ENCODE results near the gene SERTAD2. TPM values are rescaled to one million over a fixed set of nuclear protein-coding genes. Genes with fewer than 3 reads are reported as not detected.

SERTAD2 gene
- total RNA-seq, 4 donors from 2014 or later = 15.9 to 18.8 (median 17.4) TPM

DNA sequence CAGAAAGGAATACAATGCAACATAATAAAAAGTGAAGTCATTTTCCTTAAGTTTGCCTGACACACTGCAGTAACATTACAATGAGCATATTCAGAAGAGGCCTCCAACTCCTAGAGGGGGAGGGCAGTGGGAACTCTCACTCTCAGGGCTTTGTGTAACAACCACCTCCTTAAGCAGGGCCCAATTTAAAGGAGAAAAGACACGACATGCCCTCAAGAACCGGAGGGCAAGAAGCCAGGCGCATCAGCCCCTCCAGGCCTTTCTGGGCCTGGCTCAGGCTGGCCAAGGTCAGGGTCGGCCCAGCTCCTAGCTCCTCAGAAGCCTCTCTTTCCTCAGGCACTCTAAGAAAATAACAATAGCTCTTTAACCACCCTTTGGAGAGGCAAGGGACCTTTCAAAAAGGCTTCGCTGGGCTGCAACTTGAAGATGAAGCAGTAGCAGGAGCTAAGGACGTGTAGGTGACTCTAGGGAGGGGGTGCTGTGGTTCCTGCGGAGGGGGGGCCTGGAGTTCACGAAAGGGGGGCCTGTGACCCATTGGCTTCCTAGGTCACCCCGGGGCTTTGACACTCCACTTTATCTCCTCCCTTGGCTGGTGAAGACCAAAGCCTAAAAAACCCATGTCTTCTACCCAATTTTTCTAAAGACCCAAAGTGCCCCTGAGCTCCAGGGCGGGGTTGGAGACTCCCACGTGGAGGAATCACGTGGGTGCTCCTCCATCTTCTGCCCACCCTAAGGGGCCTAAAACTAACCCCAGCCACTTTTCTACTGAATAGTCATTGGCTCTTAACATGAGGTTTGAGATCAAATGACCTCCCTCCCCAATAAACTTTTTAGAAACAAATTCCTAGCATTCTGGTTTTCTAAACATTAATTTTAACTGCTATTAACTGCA lies 13.3 kb downstream of the SERTAD2 start:
- H3K27me3 ChIP-seq = no peaks in the 10 kb centered on the region
- TF ChIP-seq, protein P1, sequence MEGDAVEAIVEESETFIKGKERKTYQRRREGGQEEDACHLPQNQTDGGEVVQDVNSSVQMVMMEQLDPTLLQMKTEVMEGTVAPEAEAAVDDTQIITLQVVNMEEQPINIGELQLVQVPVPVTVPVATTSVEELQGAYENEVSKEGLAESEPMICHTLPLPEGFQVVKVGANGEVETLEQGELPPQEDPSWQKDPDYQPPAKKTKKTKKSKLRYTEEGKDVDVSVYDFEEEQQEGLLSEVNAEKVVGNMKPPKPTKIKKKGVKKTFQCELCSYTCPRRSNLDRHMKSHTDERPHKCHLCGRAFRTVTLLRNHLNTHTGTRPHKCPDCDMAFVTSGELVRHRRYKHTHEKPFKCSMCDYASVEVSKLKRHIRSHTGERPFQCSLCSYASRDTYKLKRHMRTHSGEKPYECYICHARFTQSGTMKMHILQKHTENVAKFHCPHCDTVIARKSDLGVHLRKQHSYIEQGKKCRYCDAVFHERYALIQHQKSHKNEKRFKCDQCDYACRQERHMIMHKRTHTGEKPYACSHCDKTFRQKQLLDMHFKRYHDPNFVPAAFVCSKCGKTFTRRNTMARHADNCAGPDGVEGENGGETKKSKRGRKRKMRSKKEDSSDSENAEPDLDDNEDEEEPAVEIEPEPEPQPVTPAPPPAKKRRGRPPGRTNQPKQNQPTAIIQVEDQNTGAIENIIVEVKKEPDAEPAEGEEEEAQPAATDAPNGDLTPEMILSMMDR (IDR thresholded peaks at IDR 0.05) = no peak
- TF ChIP-seq EP300 (IDR thresholded peaks at IDR 0.05) = no peak
- no peak for TF ChIP-seq POLR2A (IDR thresholded peaks at IDR 0.05)
- no peak for DNase-seq (ENCODE audit: low spot score in 2 of 2)
- 42 to 44% methylated on average over 12 of the region's 12 CpGs for WGBS, 2 donors
- no peaks in the 10 kb centered on the region for H3K9me3 ChIP-seq
- H3K36me3 ChIP-seq = peaks cover 0 to 13% (median 3%) of the 10 kb centered on the region in 3 donors
- H3K4me1 ChIP-seq = peaks cover 0 to 78% (median 38%) of the 10 kb centered on the region in 4 donors
- H3K4me3 ChIP-seq = no peak overlapping the region
- peak overlapping the region in 3 of 4 donors; percentile 4 to 89 (median 67) for H3K27ac ChIP-seq

DNA sequence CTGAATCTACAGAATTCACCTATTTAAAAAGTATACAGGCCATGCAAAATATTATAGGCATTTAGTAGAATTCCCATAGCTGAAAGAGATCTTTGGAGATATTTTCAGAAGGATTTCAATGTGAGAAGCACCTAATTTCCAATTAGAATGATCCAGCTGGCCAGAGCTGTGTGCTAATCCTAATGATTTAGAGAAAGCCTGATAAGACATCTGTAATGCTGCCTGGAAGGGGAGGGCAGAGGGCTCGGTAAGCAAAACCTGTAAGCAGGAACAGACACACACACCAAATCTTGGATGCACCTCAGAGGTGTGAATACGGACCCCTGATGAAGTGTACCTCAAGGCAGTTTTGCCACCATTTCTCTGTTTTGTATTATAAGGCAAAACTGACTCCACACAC lies 14.0 kb downstream of the SERTAD2 start:
- 64 to 65% methylated on average over 2 of the region's 2 CpGs for WGBS, 2 donors
- TF ChIP-seq POLR2A (IDR thresholded peaks at IDR 0.05) = no peak
- TF ChIP-seq EP300 (IDR thresholded peaks at IDR 0.05) = no peak
- TF ChIP-seq, protein P1 (IDR thresholded peaks at IDR 0.05) = no peak
- Histone ChIP-seq H3K4me1 (peaks cover 0 to 80% (median 34%) of the 10 kb centered on the region in 4 donors), H3K36me3 (peaks cover 0 to 21% (median 3%) of the 10 kb centered on the region in 3 donors), H3K9me3 (no peaks in the 10 kb centered on the region), H3K4me3 (no peak overlapping the region), H3K27ac (peak overlapping the region in 3 of 4 donors; percentile 4 to 89 (median 67)), H3K27me3 (no peaks in the 10 kb centered on the region)
- DNase-seq (ENCODE audit: low spot score in 2 of 2) = no peak

DNA sequence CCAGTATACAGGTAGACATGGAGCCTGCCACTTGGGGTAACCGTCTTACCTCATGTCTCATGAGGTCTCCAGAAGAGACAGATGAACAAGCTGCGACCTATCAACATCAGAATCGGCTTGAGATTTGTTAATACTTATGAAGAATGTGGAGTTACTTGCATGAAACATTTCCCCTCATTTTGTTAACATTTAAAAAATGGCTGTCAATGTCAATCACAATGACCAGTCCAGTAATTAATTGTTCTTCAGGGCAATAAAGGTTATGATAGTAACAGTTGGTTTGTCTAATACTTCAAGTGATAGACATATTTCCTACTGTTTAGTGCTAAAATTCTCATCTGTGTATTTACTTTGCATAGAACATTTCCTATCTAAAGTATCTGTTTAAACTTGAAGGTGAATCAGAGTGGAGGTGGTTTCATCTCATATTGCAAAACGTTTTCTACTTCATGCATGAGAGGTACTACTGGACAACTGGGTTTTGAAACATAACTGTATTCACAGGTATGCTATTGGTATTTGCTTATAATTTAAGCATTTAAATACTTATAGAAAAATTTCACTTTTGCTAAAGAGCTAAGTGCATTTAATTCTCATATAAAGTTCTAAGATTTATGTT lies 15.1 kb downstream of the SERTAD2 start:
- Histone ChIP-seq H3K9me3 (no peaks in the 10 kb centered on the region), H3K27me3 (no peaks in the 10 kb centered on the region), H3K36me3 (peaks cover 0 to 26% (median 3%) of the 10 kb centered on the region in 3 donors), H3K4me1 (peaks cover 0 to 76% (median 34%) of the 10 kb centered on the region in 4 donors), H3K27ac (no peak overlapping the region), H3K4me3 (no peak overlapping the region)
- DNase-seq (ENCODE audit: low spot score in 2 of 2) = no peak
- TF ChIP-seq, protein P1 (IDR thresholded peaks at IDR 0.05) = no peak
- TF ChIP-seq EP300 (IDR thresholded peaks at IDR 0.05) = no peak
- no peak for TF ChIP-seq POLR2A (IDR thresholded peaks at IDR 0.05)
- WGBS, 2 donors = 80 to 85% methylated on average over 4 of the region's 4 CpGs

DNA sequence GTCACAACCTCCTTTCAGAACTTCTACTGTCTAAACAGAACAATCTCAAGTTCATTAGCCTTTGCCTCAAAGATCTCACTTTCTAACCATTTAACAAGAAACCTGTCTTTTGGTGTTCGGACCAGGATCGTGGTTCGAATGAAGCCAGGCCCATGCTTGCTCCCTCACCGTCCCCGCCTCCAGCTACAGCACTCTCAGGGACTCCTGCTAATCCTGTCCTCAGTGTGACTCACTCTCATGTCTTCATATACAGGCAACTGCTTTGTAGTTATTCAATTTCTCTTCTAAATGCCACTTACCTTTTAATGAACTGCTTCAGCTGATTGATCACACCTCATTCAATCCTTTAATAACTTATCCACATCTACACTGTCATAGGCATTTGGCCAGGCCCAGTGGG lies 15.8 kb downstream of the SERTAD2 start:
- 90 to 94% methylated on average over 5 of the region's 5 CpGs for WGBS, 2 donors
- DNase-seq (ENCODE audit: low spot score in 2 of 2) = no peak
- Histone ChIP-seq H3K27me3 (no peaks in the 10 kb centered on the region), H3K4me3 (no peak overlapping the region), H3K9me3 (no peaks in the 10 kb centered on the region), H3K27ac (peak overlapping the region in 1 of 4 donors; percentile 43), H3K36me3 (peaks cover 0 to 26% (median 3%) of the 10 kb centered on the region in 3 donors), H3K4me1 (peaks cover 0 to 76% (median 32%) of the 10 kb centered on the region in 4 donors)
- TF ChIP-seq, protein P1 (IDR thresholded peaks at IDR 0.05) = no peak
- TF ChIP-seq POLR2A (IDR thresholded peaks at IDR 0.05) (no peak), EP300 (IDR thresholded peaks at IDR 0.05) (no peak)
